ENCODE measurements around the gene KLF11. TPM values are rescaled to one million over a fixed set of nuclear protein-coding genes. Genes with fewer than 3 reads are reported as not detected.

The KLF11 gene
- total RNA-seq, 2 experiments from 2014 or later: 5.6 to 6.1 TPM

DNA sequence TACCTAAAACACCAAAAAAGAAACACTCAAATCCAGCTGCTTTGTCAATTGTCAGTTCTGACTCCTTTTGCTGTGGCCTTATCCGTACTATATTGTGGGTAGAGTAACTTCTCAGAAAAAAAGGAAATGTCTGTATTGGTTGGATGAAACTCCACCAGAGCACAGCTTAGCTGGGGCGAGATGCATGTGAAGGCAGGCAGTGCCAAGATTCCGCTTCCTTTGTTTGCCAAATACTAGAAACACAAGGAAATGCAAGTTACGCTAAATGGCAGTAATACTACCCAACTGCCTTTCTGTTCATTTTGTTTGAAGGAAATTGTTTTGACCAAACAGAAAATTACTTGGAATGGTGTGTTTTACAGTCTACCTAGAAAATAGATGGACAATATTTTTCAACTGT lies 10.0 kb downstream of the KLF11 start:
- Mint-ChIP-seq H3K9me3 (no peaks in the 10 kb centered on the region), H3K4me3 (no peak overlapping the region), H3K27me3 (no peaks in the 10 kb centered on the region), H3K4me1 (ENCODE audit: low read depth) (peaks cover 1% of the 10 kb centered on the region), H3K36me3 (peaks cover 16% of the 10 kb centered on the region), H3K27ac (no peak overlapping the region)
- ChIA-PET CTCF (interaction anchor here (1.0 to 12.7 kb wide), 6 partner anchors 9 to 382 kb away, joined by 3 to 149 read pairs (median 10); no protein-coding TSS in a partner anchor), POLR2A (no interaction called here)
- DNase-seq: no peak
- intact Hi-C loops (cut with micrococcal nuclease): no loop called here

DNA sequence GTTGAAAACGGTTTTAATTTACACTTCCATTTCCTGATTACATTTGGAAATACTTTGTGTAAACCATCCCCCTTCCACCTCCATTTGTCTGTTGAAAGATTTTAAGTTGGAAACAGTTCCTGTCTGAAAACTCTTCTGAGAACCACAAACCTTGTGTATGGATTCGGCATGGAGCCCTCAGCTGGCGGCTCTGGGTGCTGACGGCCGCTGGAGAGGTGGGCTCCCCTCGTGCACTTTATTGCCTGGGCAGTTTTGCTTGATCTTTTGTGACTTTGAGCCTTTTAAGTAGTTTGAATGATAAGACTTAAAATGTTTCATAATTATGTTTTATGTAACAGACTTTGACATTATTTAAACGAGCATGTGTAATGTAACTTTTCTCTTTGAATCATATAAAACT lies 11.1 kb downstream of the KLF11 start:
- Mint-ChIP-seq H3K27ac (no peak overlapping the region), H3K4me3 (no peak overlapping the region), H3K27me3 (no peaks in the 10 kb centered on the region)

DNA sequence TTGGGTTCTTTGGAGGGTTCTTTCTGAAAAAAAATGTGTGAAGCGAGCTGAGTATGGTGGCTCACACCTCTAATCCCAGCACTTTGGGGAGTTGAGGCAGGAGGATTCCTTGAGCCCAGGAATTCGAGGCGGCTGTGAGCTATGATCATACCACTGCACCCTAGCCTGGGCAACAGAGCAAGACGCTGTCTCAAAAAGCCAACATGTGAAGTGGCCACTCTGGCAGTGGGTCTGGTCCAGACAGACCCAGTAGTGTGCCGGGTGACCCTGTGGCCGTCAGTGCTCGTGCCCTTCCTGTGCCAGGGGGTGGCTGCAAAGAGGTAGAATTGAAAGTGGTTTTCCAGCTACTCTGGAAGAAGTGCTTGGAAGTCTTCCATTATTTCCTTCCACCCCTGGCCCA lies 11.6 kb downstream of the KLF11 start:
- H3K27ac Mint-ChIP-seq: no peak overlapping the region
- H3K27me3 Mint-ChIP-seq: no peaks in the 10 kb centered on the region
- H3K4me3 Mint-ChIP-seq: no peak overlapping the region
- intact Hi-C loops (cut with micrococcal nuclease): no loop called here
- peaks cover 1% of the 10 kb centered on the region for H3K4me1 Mint-ChIP-seq (ENCODE audit: low read depth)
- peaks cover 16% of the 10 kb centered on the region for H3K36me3 Mint-ChIP-seq
- H3K9me3 Mint-ChIP-seq: no peaks in the 10 kb centered on the region
- CTCF ChIA-PET: interaction anchor here (1.0 kb wide), 1 partner anchor 12 kb away, joined by 3 read pairs; no protein-coding TSS in a partner anchor
- POLR2A ChIA-PET: no interaction called here
- DNase-seq: no peak

More for the DNA sequence above, 11.1 kb downstream of the KLF11 start:
- ChIA-PET CTCF (no interaction called here), POLR2A (no interaction called here)
- no peaks in the 10 kb centered on the region for H3K9me3 Mint-ChIP-seq
- H3K36me3 Mint-ChIP-seq: peaks cover 16% of the 10 kb centered on the region
- intact Hi-C loops (cut with micrococcal nuclease): no loop called here
- DNase-seq: no peak
- peaks cover 1% of the 10 kb centered on the region for H3K4me1 Mint-ChIP-seq (ENCODE audit: low read depth)

DNA sequence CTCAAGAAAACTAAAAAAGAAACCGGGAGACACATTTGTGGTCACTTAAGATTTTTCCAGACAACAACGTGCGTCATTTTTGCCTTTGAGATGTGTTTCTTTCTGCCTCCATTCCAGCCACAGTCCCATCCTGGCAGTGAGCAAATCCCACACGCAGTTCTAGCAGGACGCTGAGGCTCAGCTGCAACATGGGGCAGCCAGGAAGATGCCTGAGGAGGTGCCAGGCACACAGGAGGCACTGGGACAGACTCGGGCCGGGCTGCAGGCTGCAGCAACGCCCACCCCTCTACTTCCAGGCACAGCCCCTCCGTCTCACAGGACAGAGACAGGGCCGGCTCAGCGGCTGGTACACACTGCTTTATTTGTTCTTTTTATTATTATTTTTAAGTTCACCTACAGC lies 13.1 kb downstream of the KLF11 start:
- intact Hi-C loops (cut with micrococcal nuclease): no loop called here

DNA sequence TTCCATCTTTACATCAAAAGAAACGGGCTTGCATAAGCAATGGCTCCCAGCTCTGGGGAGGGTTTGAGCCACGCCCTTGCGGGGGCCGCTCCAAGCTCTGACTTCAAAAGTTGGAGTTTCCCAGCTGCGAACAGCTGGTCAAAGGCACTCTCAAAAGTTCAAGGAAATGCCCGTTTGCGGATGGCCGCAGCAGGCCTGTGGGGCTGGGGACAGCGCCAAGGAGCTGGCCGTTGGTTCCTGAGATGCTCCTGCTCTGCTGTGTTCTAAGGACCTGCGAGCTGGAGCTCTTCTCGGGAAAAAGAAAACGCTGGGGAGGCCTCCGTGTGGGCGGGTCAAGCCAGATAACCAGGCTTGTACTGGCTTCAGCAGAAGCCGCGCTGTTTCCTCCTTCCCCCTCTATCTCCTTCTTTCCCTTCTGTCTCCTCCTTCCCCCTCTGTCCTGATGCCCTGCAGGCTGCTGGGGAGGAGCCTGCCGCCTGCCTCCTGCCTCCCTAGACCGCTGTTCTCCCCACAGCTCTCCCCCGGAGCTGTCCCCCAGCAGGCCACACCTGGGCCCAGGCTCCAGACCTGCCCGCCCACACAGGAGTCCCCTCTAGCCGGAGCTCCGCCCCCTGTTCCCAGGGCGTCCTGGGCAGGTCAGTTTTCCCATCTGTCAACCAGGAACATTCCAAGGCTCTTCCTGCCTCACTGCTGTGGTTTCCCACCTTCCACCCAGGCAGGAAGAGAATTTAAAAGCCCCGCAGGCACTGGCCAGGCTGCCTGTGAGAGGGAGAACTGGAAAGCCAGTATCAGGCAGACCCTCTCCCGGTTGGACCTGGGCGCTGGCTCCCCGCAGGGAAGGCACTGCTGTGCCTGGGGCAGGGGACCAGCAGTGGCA lies 14.1 kb downstream of the KLF11 start:
- H3K27me3 Mint-ChIP-seq: no peaks in the 10 kb centered on the region
- intact Hi-C loops (cut with micrococcal nuclease): no loop called here
- H3K4me1 Mint-ChIP-seq (ENCODE audit: low read depth): peaks cover 1% of the 10 kb centered on the region
- no peaks in the 10 kb centered on the region for H3K9me3 Mint-ChIP-seq
- ChIA-PET CTCF (interaction anchor here (0.6 to 3.2 kb wide), 9 partner anchors 10 to 917 kb away, joined by 3 to 16 read pairs (median 9); no protein-coding TSS in a partner anchor), POLR2A (no interaction called here)
- peak; percentile 56 for DNase-seq
- peak overlapping the region; percentile 1 for H3K4me3 Mint-ChIP-seq
- peaks cover 11% of the 10 kb centered on the region for H3K36me3 Mint-ChIP-seq
- no peak overlapping the region for H3K27ac Mint-ChIP-seq

More for the DNA sequence above, 13.1 kb downstream of the KLF11 start:
- ChIA-PET CTCF (interaction anchor here (0.7 to 3.2 kb wide), 6 partner anchors 9 to 379 kb away, joined by 3 to 15 read pairs (median 9); no protein-coding TSS in a partner anchor), POLR2A (no interaction called here)
- H3K27me3 Mint-ChIP-seq: no peaks in the 10 kb centered on the region
- peaks cover 1% of the 10 kb centered on the region for H3K4me1 Mint-ChIP-seq (ENCODE audit: low read depth)
- H3K36me3 Mint-ChIP-seq: peaks cover 16% of the 10 kb centered on the region
- H3K4me3 Mint-ChIP-seq: no peak overlapping the region
- H3K27ac Mint-ChIP-seq: no peak overlapping the region
- DNase-seq: no peak
- H3K9me3 Mint-ChIP-seq: no peaks in the 10 kb centered on the region

DNA sequence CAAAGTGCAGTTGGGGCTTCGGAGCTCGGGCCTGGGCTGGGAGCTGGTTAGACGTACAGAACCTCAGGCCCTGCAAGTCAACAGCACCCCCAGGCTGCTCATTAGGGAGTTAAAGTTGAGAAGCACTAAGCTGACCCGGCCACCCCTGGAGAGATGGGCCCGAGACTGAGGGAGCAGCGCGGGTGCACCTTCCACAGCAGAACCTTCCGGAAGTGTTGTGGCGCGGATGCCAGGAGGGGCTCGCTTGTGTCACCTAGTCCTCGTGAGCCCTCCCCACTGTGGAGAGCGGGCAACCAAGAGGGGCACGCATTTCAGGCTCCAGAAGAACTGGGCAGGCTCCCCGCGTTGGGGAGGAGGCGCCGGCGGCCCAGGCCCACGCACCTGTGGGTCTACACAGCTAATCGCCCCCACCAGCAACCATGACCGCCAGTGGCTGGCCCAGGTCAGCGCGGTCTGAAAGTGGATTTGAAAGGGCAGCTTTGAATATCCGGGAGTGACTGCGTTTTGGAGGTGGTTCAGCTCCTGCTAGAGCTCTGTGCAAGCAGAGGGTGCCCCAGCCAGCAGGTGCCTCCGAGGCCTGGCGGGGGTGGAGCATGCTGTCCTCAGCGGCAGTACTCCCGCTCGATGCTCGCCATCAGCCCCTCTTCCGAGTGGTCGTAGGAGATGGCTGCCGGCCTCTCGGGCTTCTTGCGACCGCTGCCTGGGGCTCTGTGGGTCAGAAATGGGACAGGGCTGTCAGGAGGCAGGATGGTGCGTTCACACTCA lies 15.1 kb downstream of the KLF11 start:
- H3K4me3 Mint-ChIP-seq: no peak overlapping the region
- POLR2A ChIA-PET: no interaction called here

DNA sequence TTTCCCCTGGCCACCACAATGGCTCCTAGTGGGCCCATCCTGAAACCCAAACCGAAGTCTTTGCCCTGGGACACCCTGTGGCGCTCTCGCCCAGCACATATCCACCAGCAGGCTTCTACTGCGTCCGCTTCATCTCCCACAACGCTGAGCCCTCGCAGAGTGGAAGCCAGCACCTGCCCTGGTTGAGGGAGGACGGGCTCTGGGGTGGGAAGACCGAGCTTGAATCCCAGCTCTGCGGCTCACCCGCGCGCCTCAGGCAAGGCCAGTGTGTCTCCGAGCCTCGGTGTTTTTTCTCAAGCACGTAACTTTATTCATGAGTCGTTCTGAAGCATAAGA lies 15.6 kb downstream of the KLF11 start:
- Mint-ChIP-seq H3K27ac (no peak overlapping the region), H3K9me3 (no peaks in the 10 kb centered on the region), H3K4me3 (no peak overlapping the region), H3K27me3 (no peaks in the 10 kb centered on the region), H3K4me1 (ENCODE audit: low read depth) (peaks cover 1% of the 10 kb centered on the region), H3K36me3 (peaks cover 5% of the 10 kb centered on the region)
- ChIA-PET POLR2A (no interaction called here), CTCF (interaction anchor here (2.4 to 4.2 kb wide), 3 partner anchors 12 to 75 kb away, joined by 15 to 17 read pairs (median 16); no protein-coding TSS in a partner anchor)
- DNase-seq: no peak
- intact Hi-C loops (cut with micrococcal nuclease): no loop called here

More for the DNA sequence above, 15.1 kb downstream of the KLF11 start:
- CTCF ChIA-PET: interaction anchor here (2.4 to 4.2 kb wide), 4 partner anchors 11 to 74 kb away, joined by 9 to 17 read pairs (median 16); no protein-coding TSS in a partner anchor
- Mint-ChIP-seq H3K27ac (no peak overlapping the region), H3K9me3 (no peaks in the 10 kb centered on the region), H3K36me3 (peaks cover 5% of the 10 kb centered on the region), H3K4me1 (ENCODE audit: low read depth) (peaks cover 1% of the 10 kb centered on the region), H3K27me3 (no peaks in the 10 kb centered on the region)
- no peak for DNase-seq
- intact Hi-C loops (cut with micrococcal nuclease): no loop called here

DNA sequence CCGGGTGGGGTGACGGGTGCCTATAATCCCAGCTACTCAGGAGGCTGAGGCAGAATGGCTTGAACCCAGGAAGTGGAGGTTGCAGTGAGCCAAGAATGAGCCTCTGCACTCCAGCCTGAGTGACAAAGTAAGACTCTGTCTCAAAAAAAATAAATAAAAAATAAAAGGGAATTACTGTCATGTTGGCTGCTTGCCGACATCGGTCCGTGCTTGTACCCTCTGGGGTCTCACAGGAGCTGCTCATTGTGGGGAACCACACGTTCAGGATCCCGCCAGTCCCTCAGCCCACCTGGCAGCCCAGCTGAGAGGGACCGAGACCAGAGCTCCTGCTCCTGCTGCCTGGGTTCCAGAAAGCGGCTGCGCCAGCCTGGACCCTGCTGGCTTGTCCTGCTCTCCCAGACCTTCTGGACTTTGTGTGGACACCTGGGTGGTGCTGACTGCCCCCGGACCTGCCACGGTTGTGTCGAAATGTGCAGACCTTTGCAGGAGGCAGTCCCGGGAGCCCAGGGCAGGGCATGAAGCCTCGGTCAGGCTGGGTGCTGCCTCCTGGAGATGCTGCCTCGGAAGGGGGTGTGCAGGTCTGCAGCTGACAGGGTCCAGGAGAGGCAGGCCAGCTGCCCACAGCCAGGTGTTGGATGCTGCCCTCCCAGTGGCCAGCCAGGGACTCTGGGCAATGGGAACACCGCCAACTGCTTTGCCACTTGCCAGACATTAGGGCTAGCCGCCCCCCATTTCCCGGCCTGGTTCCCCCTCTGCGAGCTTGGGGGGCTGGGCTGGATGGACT lies 16.4 kb downstream of the KLF11 start:
- DNase-seq: no peak
- peaks cover 1% of the 10 kb centered on the region for H3K4me1 Mint-ChIP-seq (ENCODE audit: low read depth)
- H3K4me3 Mint-ChIP-seq: no peak overlapping the region
- no peaks in the 10 kb centered on the region for H3K9me3 Mint-ChIP-seq
- ChIA-PET POLR2A (no interaction called here), CTCF (interaction anchor here (1.1 to 4.2 kb wide), 3 partner anchors 12 to 14 kb away, joined by 3 to 17 read pairs (median 15); no protein-coding TSS in a partner anchor)
- H3K36me3 Mint-ChIP-seq: peaks cover 1% of the 10 kb centered on the region
- intact Hi-C loops (cut with micrococcal nuclease): no loop called here
- no peaks in the 10 kb centered on the region for H3K27me3 Mint-ChIP-seq
- no peak overlapping the region for H3K27ac Mint-ChIP-seq

DNA sequence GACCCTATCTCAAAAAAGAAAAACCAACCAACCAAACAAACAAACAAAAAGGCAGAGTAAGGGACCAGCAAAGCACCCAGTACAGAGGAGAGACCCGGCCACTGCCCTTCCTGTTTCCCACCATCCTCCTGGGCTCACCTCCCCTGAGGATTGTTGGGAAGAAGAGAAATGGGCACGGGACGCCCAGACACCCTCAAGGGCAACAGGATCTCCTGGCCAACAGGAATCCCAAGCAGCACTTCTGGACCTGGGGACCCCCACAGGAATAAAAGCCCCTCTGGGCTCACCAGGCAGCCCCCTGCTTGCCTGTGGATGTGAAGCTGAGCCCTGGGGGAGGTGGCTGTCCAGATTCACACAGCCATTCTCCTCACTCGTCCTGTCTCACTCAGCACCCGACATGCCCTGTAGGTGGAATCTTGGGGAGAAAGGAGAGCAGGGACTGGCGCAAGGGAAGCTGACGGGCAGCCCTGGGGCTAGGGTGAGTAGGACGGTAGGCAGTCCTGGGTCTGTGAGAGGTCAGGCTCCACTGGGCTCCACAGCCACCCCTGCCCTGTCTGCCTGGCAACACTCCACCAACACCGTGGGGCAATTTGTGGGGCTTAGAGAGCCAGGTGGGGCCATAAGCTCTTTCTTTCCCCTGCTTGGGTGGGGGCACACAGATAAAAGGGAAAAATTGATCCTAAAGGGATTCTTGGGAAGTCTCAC lies 18.0 kb downstream of the KLF11 start:
- POLR2A ChIA-PET: no interaction called here
- intact Hi-C loops (cut with micrococcal nuclease): no loop called here
- CTCF ChIA-PET: interaction anchor here (4.2 kb wide), 1 partner anchor 10 kb away, joined by 17 read pairs; no protein-coding TSS in a partner anchor

DNA sequence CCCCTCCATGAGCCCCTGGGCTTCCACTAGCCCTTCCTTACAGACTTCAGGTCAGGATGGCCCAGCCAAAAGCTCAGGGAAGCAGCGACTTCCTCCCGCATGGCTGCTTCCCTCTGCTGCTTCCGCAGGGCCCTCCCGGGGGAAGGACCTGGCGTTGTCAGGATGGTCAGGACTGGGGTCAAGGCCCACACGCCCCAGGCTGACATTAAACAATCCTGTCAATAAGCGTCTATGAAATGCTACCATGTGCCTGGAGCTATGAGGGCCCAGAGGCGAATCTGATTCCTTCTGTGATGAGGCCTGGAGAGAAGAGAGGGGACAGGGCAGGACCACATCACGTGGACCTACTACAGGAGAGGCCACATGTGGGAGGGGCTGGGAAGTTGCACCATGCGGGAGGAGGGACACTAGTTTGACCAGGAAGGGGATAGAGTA lies 19.6 kb downstream of the KLF11 start:
- Mint-ChIP-seq H3K4me1 (ENCODE audit: low read depth) (no peaks in the 10 kb centered on the region), H3K27me3 (no peaks in the 10 kb centered on the region), H3K36me3 (no peaks in the 10 kb centered on the region), H3K9me3 (peaks cover 3% of the 10 kb centered on the region), H3K27ac (no peak overlapping the region), H3K4me3 (no peak overlapping the region)
- POLR2A ChIA-PET: no interaction called here
- no peak for DNase-seq
- intact Hi-C loops (cut with micrococcal nuclease): no loop called here
- CTCF ChIA-PET: interaction anchor here (1.2 kb wide), 1 partner anchor 34 kb away, joined by 3 read pairs; no protein-coding TSS in a partner anchor

More for the DNA sequence above, 18.0 kb downstream of the KLF11 start:
- Mint-ChIP-seq H3K36me3 (no peaks in the 10 kb centered on the region), H3K27ac (no peak overlapping the region), H3K4me3 (no peak overlapping the region), H3K27me3 (no peaks in the 10 kb centered on the region), H3K9me3 (no peaks in the 10 kb centered on the region), H3K4me1 (ENCODE audit: low read depth) (peaks cover 1% of the 10 kb centered on the region)
- DNase-seq: no peak

DNA sequence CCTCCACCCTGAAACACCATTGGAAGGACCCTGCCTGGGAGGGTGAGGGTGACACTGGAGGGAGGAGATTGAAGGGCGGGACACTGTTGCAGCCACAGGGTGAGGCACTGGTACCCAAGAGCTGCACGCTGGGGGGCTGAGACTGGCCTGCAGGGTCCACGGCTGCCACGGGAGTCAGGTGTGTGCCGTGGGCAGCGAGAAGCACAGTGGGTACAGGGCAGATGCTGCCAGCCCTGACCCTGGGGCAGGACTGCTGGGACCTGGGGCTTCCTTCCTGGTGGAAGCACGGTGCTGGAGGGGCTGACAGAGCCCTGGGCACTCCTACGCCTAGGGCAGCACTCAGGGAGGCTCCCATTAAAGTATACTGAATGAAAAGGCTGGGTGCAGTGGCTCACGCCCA lies 20.2 kb downstream of the KLF11 start:
- H3K27ac Mint-ChIP-seq: no peak overlapping the region
- ChIA-PET CTCF (interaction anchor here (1.2 kb wide), 1 partner anchor 34 kb away, joined by 3 read pairs; no protein-coding TSS in a partner anchor), POLR2A (no interaction called here)
- H3K4me1 Mint-ChIP-seq (ENCODE audit: low read depth): no peaks in the 10 kb centered on the region
- H3K4me3 Mint-ChIP-seq: no peak overlapping the region
- peaks cover 6% of the 10 kb centered on the region for H3K9me3 Mint-ChIP-seq
- DNase-seq: no peak
- intact Hi-C loops (cut with micrococcal nuclease): no loop called here
- H3K27me3 Mint-ChIP-seq: no peaks in the 10 kb centered on the region
- no peaks in the 10 kb centered on the region for H3K36me3 Mint-ChIP-seq

Measured in activated CD4-positive, alpha-beta memory T cell treated with anti-CD3 and anti-CD28 coated beads for 36 hours (primary cell).